MCF 10A (cell line): Measurements from ENCODE around the gene MLKL. TPM values are rescaled to one million over a fixed set of nuclear protein-coding genes. Genes with fewer than 3 reads are reported as not detected.

Experiments
- BruUV-seq: library from RNA; stranded (reverse); fragments of 400-500 nt; replicated peaks from 2 replicates; lab custom pipeline; 2021; lab: Mats Ljungman, UMichigan
- CTCF ChIA-PET: fragments of 300-600 bp; sonication (Branson Sonifier 250); formaldehyde crosslinking; extraction: SDS; loops from one replicate; lab custom pipeline; 2021; ENCODE audit warnings: antibody characterized with exemption, inconsistent platforms; lab: Yijun Ruan, JAX
- POLR2A ChIA-PET: fragments of 300-600, 350-650 bp; sonication (Branson Sonifier 250); formaldehyde crosslinking; extraction: SDS; loops from one replicate; lab custom pipeline; 2020; ENCODE audit warnings: antibody characterized with exemption, inconsistent platforms; lab: Yijun Ruan, JAX
- DNase-seq: peaks from one replicate; pipeline ENCODE4 v3.0.0-alpha.2; 2018; ENCODE audit not compliant: unreplicated experiment
- H3K27ac Mint-ChIP-seq: one replicate; pipeline ENCODE4 v1.8.0; 2022; ENCODE audit warnings: mild to moderate bottlenecking, low read depth, mixed read lengths; ENCODE audit not compliant: unreplicated experiment
- H3K27me3 Mint-ChIP-seq: one replicate; pipeline ENCODE4 v1.8.0; 2022; ENCODE audit warnings: mixed read lengths; ENCODE audit not compliant: insufficient read depth, unreplicated experiment
- H3K36me3 Mint-ChIP-seq: one replicate; pipeline ENCODE4 v1.8.0; 2022; ENCODE audit warnings: mild to moderate bottlenecking, moderate library complexity, mixed read lengths; ENCODE audit not compliant: insufficient read depth, unreplicated experiment
- H3K4me1 Mint-ChIP-seq: one replicate; pipeline ENCODE4 v1.8.0; 2022; ENCODE audit warnings: mixed read lengths; ENCODE audit not compliant: insufficient read depth, unreplicated experiment
- H3K4me3 Mint-ChIP-seq: one replicate; pipeline ENCODE4 v1.8.0; 2022; ENCODE audit warnings: mild to moderate bottlenecking, moderate library complexity, mixed read lengths; ENCODE audit not compliant: unreplicated experiment
- H3K9me3 Mint-ChIP-seq: one replicate; pipeline ENCODE4 v1.8.0; 2022; ENCODE audit warnings: mixed read lengths; ENCODE audit not compliant: unreplicated experiment
- intact Hi-C: fragments of 100-400 bp; cut with micrococcal nuclease; formaldehyde crosslinking; loops from 2 replicates; pipeline ENCODE4 v1.14.1; 2022
- total RNA-seq: library from RNA; stranded (reverse); gene quantifications from 2 replicates; pipeline ENCODE4 v1.2.3, GENCODE V29; 2022
- TF ChIP-seq, protein P1 (sequence below): fragments of 200-600 bp; IDR thresholded peaks from one replicate; pipeline ENCODE4 v1.8.0; 2022; ENCODE audit warnings: antibody characterized with exemption, mild to moderate bottlenecking; ENCODE audit not compliant: unreplicated experiment

MLKL gene
- total RNA-seq, 1 experiment from 2014 or later: 14.2 TPM

DNA sequence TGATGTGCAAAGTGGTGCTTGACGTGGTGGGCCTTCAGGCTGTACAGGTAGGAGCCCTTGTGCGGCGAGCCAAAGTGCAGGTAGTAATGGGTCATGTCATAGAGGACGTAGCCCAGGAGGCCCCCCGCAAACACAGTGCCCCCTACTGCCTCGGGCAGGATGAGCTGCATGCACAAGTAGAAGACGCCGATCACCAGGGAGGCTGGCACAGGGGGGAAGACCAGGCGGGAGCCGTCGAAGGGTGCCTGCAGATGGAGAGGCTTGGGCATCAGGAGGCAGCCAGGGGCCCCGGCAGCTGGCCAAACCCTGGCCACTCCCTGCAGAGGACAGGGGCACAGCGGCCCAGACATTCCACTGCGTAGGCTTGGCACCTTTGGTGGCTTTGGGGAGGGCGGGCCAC lies 15.7 kb upstream of the MLKL start:
- no peaks in the 10 kb centered on the region for H3K9me3 Mint-ChIP-seq
- H3K4me1 Mint-ChIP-seq: no peaks in the 10 kb centered on the region
- DNase-seq: no peak
- H3K27ac Mint-ChIP-seq: no peak overlapping the region
- TF ChIP-seq, protein P1, sequence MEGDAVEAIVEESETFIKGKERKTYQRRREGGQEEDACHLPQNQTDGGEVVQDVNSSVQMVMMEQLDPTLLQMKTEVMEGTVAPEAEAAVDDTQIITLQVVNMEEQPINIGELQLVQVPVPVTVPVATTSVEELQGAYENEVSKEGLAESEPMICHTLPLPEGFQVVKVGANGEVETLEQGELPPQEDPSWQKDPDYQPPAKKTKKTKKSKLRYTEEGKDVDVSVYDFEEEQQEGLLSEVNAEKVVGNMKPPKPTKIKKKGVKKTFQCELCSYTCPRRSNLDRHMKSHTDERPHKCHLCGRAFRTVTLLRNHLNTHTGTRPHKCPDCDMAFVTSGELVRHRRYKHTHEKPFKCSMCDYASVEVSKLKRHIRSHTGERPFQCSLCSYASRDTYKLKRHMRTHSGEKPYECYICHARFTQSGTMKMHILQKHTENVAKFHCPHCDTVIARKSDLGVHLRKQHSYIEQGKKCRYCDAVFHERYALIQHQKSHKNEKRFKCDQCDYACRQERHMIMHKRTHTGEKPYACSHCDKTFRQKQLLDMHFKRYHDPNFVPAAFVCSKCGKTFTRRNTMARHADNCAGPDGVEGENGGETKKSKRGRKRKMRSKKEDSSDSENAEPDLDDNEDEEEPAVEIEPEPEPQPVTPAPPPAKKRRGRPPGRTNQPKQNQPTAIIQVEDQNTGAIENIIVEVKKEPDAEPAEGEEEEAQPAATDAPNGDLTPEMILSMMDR: no peak
- CTCF ChIA-PET: interaction anchor here (7.1 to 13.2 kb wide), 2 partner anchors 10 to 145 kb away, joined by 58 to 304 read pairs; no protein-coding TSS in a partner anchor
- no TSS peak for BruUV-seq
- H3K36me3 Mint-ChIP-seq: no peaks in the 10 kb centered on the region
- no peak overlapping the region for H3K4me3 Mint-ChIP-seq
- no peaks in the 10 kb centered on the region for H3K27me3 Mint-ChIP-seq
- POLR2A ChIA-PET: no interaction called here
- intact Hi-C loops: no loop called here

DNA sequence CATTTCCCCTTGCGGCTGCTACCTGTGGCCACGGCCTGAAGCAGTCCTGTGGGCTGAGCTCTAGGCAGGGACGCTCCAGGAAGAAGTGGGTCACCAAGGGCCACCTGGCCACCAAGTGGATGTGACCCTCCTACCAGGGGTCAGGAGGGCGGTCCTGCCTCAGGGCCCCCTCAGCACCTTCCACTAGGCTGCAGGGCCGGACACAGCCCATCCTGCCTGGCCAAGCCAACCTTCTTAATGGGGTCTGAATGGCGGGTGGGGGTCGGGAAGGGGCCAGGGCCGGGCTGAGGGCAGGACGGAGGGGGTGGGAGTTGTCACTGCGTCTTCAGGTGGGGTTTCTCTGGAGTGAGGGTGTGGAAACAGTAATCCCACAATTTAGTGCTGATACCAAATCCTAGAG lies 13.2 kb upstream of the MLKL start:
- no peak overlapping the region for H3K4me3 Mint-ChIP-seq
- no peaks in the 10 kb centered on the region for H3K27me3 Mint-ChIP-seq
- no peak for DNase-seq
- intact Hi-C loops: no loop called here
- no peaks in the 10 kb centered on the region for H3K36me3 Mint-ChIP-seq
- CTCF ChIA-PET: interaction anchor here (0.6 to 13.2 kb wide), 4 partner anchors 12 to 397 kb away, joined by 3 to 304 read pairs (median 34); no protein-coding TSS in a partner anchor
- POLR2A ChIA-PET: interaction anchor here (1.9 kb wide), 1 partner anchor 14 kb away, joined by 7 read pairs; no protein-coding TSS in a partner anchor
- TF ChIP-seq, protein P1: no peak
- BruUV-seq: no TSS peak
- no peak overlapping the region for H3K27ac Mint-ChIP-seq
- no peaks in the 10 kb centered on the region for H3K9me3 Mint-ChIP-seq
- H3K4me1 Mint-ChIP-seq: no peaks in the 10 kb centered on the region

DNA sequence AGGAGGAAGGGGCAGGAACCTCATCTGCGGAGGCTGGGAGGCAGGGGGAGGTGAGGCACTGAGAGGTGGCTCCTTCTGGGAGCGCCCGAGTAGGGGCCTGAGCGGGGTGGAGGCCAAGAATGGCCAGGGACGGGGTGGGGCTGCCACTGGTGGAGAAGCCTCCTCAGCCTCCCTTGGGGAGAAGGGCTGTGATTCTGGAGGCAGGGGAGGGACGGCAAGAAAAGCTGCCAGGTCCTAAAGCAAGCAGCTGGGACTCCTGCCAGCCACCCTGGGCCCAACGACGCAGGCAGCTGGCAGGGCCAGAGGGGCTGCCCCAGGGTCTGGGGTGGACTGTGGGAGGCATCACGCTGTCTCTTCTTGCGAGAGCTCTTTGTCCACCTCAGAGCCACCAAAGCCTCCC lies 12.7 kb upstream of the MLKL start:
- POLR2A ChIA-PET: interaction anchor here (1.6 to 1.9 kb wide), 2 partner anchors 14 to 149 kb away, joined by 7 to 8 read pairs; no protein-coding TSS in a partner anchor
- no peaks in the 10 kb centered on the region for H3K9me3 Mint-ChIP-seq
- TF ChIP-seq, protein P1: no peak
- no peak for DNase-seq
- no peak overlapping the region for H3K4me3 Mint-ChIP-seq
- no TSS peak for BruUV-seq
- H3K36me3 Mint-ChIP-seq: no peaks in the 10 kb centered on the region
- CTCF ChIA-PET: interaction anchor here (0.7 to 13.2 kb wide), 5 partner anchors 13 to 398 kb away, joined by 3 to 304 read pairs (median 33); no protein-coding TSS in a partner anchor
- intact Hi-C loops: no loop called here
- H3K27me3 Mint-ChIP-seq: no peaks in the 10 kb centered on the region
- no peak overlapping the region for H3K27ac Mint-ChIP-seq
- no peaks in the 10 kb centered on the region for H3K4me1 Mint-ChIP-seq

DNA sequence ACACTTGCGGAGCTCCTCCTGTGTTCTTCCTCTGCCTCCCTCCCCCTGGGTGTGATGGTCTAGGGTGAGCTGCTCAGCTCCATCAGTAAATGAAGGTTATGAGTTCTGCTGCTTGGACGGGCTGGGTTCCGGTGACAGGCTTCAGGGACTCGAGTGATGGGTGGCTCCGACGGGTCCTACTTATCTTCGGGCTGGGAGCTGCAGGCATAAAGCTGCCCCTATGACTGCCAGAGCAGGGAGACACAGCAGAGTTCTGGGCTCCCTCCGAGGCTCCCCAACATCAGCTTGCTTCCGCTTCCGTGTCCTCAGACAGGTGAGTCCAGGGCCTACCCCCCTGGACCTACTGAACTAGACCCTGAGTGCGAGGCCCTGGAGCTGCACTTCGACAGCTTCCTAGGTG lies 11.3 kb upstream of the MLKL start:
- POLR2A ChIA-PET: interaction anchor here (0.9 to 1.9 kb wide), 5 partner anchors 11 to 151 kb away, joined by 3 to 8 read pairs (median 6); partner anchors contain the start of gene MLKL
- CTCF ChIA-PET: interaction anchor here (0.6 to 13.2 kb wide), 15 partner anchors 9 to 1872 kb away, joined by 3 to 304 read pairs (median 3); partner anchors contain the start of gene MLKL

More for the DNA sequence above, 11.3 kb upstream of the MLKL start:
- Mint-ChIP-seq H3K4me3 (no peak overlapping the region), H3K27me3 (no peaks in the 10 kb centered on the region), H3K27ac (peak overlapping the region; percentile 23), H3K36me3 (no peaks in the 10 kb centered on the region), H3K9me3 (no peaks in the 10 kb centered on the region), H3K4me1 (no peaks in the 10 kb centered on the region)
- intact Hi-C loops: no loop called here
- DNase-seq: no peak
- TF ChIP-seq, protein P1: no peak
- no TSS peak for BruUV-seq
